ENCODE results near the gene ASIC1. TPM values are rescaled to one million over a fixed set of nuclear protein-coding genes. Genes with fewer than 3 reads are reported as not detected.

ASIC1 gene
- total RNA-seq, 6 experiments from 2014 or later = 0.07 to 0.19 (median 0.15) TPM; not detected in 2

GRCh38 chr12:50065726-50066310, 8.4 kb downstream of the ASIC1 start:
- 69% methylated on average over 2 of the region's 3 CpGs for WGBS (ENCODE audit: insufficient coverage, low coverage, low lambda C conversion rate, missing lambda C conversion rate)
- H3K27me3 ChIP-seq = no peaks in the 10 kb centered on the region
- intact Hi-C loops (cut with DNase I) = loop anchor here in 1 of 2 donors (10.0 kb wide), 1 partner anchor 191 kb away; no protein-coding TSS in a partner anchor
- ATAC-seq (no peak), DNase-seq (peak in 1 of 3 donors; percentile 16)
- H3K9me3 ChIP-seq = no peaks in the 10 kb centered on the region
- no peak overlapping the region for H3K27ac ChIP-seq
- no peak for TF ChIP-seq POLR2A (IDR thresholded peaks at IDR 0.05)
- TF ChIP-seq, protein P1, sequence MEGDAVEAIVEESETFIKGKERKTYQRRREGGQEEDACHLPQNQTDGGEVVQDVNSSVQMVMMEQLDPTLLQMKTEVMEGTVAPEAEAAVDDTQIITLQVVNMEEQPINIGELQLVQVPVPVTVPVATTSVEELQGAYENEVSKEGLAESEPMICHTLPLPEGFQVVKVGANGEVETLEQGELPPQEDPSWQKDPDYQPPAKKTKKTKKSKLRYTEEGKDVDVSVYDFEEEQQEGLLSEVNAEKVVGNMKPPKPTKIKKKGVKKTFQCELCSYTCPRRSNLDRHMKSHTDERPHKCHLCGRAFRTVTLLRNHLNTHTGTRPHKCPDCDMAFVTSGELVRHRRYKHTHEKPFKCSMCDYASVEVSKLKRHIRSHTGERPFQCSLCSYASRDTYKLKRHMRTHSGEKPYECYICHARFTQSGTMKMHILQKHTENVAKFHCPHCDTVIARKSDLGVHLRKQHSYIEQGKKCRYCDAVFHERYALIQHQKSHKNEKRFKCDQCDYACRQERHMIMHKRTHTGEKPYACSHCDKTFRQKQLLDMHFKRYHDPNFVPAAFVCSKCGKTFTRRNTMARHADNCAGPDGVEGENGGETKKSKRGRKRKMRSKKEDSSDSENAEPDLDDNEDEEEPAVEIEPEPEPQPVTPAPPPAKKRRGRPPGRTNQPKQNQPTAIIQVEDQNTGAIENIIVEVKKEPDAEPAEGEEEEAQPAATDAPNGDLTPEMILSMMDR (IDR thresholded peaks at IDR 0.05) = no peak
- H3K4me1 ChIP-seq = no peaks in the 10 kb centered on the region
- no peaks in the 10 kb centered on the region for H3K36me3 ChIP-seq
- H3K4me3 ChIP-seq = no peak overlapping the region

DNA sequence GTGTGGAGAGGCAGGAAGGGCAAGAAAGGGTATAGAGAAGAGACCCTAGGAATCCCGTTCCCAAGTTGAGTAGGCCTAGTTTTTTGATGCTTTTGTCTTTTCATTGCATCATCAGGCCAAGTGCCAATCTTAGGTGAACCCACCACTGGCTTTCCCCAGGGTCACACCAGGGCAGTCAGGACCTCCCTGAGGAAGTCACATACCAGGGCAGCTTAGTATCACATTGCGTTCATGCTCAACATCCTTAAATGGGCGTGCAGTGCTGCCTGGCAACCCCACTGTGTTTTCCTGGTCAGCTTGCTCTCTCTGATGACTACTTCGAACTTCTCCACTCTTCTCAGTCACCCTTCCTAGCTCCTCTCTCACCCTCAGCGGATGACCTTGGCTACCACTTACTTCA, 9.0 kb downstream of the ASIC1 start:
- no peak for TF ChIP-seq POLR2A (IDR thresholded peaks at IDR 0.05)
- TF ChIP-seq, protein P1 (IDR thresholded peaks at IDR 0.05) = no peak
- Histone ChIP-seq H3K4me1 (no peaks in the 10 kb centered on the region), H3K27me3 (no peaks in the 10 kb centered on the region), H3K27ac (no peak overlapping the region), H3K9me3 (no peaks in the 10 kb centered on the region), H3K4me3 (no peak overlapping the region), H3K36me3 (no peaks in the 10 kb centered on the region)
- peak in 1 of 3 donors; percentile 31 for DNase-seq
- WGBS (ENCODE audit: insufficient coverage, low coverage, low lambda C conversion rate, missing lambda C conversion rate) = 42% methylated on average over 5 of the region's 5 CpGs
- peak; percentile 9 to 45 (median 28) for ATAC-seq
- intact Hi-C loops (cut with DNase I) = loop anchor here in 1 of 2 donors (10.0 kb wide), 1 partner anchor 192 kb away; no protein-coding TSS in a partner anchor

- Histone ChIP-seq H3K4me1 (no peaks in the 10 kb centered on the region), H3K36me3 (no peaks in the 10 kb centered on the region), H3K27me3 (no peaks in the 10 kb centered on the region), H3K9me3 (no peaks in the 10 kb centered on the region), H3K4me3 (no peak overlapping the region), H3K27ac (no peak overlapping the region)
- DNase-seq (peak in 1 of 3 donors; percentile 13), ATAC-seq (no peak)
- TF ChIP-seq, protein P1 (IDR thresholded peaks at IDR 0.05) = no peak
- TF ChIP-seq POLR2A (IDR thresholded peaks at IDR 0.05) = no peak
- 87% methylated on average over 5 of the region's 5 CpGs for WGBS (ENCODE audit: insufficient coverage, low coverage, low lambda C conversion rate, missing lambda C conversion rate)
- intact Hi-C loops (cut with DNase I) = loop anchor here in 1 of 2 donors (10.0 kb wide), 1 partner anchor 194 kb away; no protein-coding TSS in a partner anchor
Measured at GRCh38 chr12:50069069-50069468, 11.7 kb downstream of the ASIC1 start.

DNA sequence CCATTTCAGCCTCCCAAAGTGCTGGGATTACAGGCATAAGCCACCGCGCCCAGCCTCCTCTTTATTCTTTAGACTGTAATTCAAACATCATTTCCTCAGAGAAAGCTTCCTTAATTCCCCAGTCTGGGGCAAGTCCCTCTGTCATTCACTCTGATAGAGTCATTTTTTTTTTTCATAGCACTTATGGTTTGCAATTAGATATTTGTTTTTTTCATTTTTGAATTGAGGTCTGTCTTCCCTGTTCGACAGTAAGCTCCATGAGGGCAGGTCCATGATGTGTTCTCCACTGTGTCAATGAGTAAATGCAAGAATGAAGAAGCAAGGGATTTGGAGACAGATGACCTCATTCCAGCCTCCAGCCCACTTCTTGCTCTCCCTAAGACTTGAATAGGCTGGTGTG, 12.1 kb downstream of the ASIC1 start:
- H3K4me3 ChIP-seq = no peak overlapping the region
- H3K27ac ChIP-seq = no peak overlapping the region
- no peak for TF ChIP-seq POLR2A (IDR thresholded peaks at IDR 0.05)
- TF ChIP-seq, protein P1 (IDR thresholded peaks at IDR 0.05) = no peak
- H3K4me1 ChIP-seq = no peaks in the 10 kb centered on the region
- no peak for ATAC-seq
- H3K36me3 ChIP-seq = no peaks in the 10 kb centered on the region
- 83% methylated on average over 3 of the region's 3 CpGs for WGBS (ENCODE audit: insufficient coverage, low coverage, low lambda C conversion rate, missing lambda C conversion rate)
- intact Hi-C loops (cut with DNase I) = loop anchor here in 1 of 2 donors (10.0 kb wide), 1 partner anchor 195 kb away; no protein-coding TSS in a partner anchor
- no peak for DNase-seq
- H3K27me3 ChIP-seq = no peaks in the 10 kb centered on the region
- H3K9me3 ChIP-seq = no peaks in the 10 kb centered on the region
